Neural cell (in vitro differentiated cells): ENCODE data around the gene TRAM2. TPM values are rescaled to one million over a fixed set of nuclear protein-coding genes. Genes with fewer than 3 reads are reported as not detected.

Experiments used
- H2AFZ ChIP-seq: fragments of 200-600, 300-800 bp; sonication (generic), shearing (Covaris generic); 2 replicates; pipeline ENCODE4 v1.6.0; 2014; ENCODE audit warnings: low read depth, mild to moderate bottlenecking, antibody characterized with exemption, low read length, moderate library complexity
- H3F3A ChIP-seq: fragments of 200-600 bp; shearing (Covaris generic); 2 replicates; pipeline ENCODE4 v1.6.1; 2016; ENCODE audit warnings: mild to moderate bottlenecking, moderate library complexity, mixed read lengths, antibody characterized with exemption, low read length; ENCODE audit not compliant: insufficient read depth, poor library complexity, severe bottlenecking
- H3K27ac ChIP-seq: fragments of 200-600, 300-800 bp; sonication (generic), shearing (Covaris generic); 2 replicates; pipeline ENCODE4 v1.5.1; 2014; ENCODE audit warnings: mild to moderate bottlenecking, low read length, moderate library complexity
- H3K27me3 ChIP-seq: fragments of 300-800, 200-600 bp; sonication (generic), shearing (Covaris generic); 2 replicates; pipeline ENCODE4 v1.6.0; 2014; ENCODE audit warnings: mild to moderate bottlenecking, low read depth, low read length, moderate library complexity; ENCODE audit not compliant: insufficient read depth
- H3K36me3 ChIP-seq: fragments of 300-800, 200-600 bp; sonication (generic), shearing (Covaris generic); 2 replicates; pipeline ENCODE4 v1.5.1; 2014; ENCODE audit warnings: mild to moderate bottlenecking, antibody characterized with exemption, low read length, moderate library complexity; ENCODE audit not compliant: insufficient read depth
- H3K4me2 ChIP-seq: fragments of 300-800, 200-600 bp; sonication (generic), shearing (Covaris generic); 2 replicates; pipeline ENCODE4 v1.6.0; 2014; ENCODE audit warnings: mild to moderate bottlenecking, low read length
- H3K4me3 ChIP-seq: fragments of 300-800, 200-600 bp; sonication (generic), shearing (Covaris generic); 2 replicates; pipeline ENCODE4 v1.5.1; 2014; ENCODE audit warnings: mild to moderate bottlenecking, low read length, moderate library complexity
- H3K79me2 ChIP-seq: fragments of 200-600 bp; shearing (Covaris generic); replicated peaks from 2 replicates; pipeline ENCODE4 v1.6.0; 2014; ENCODE audit warnings: mild to moderate bottlenecking, low read length, moderate library complexity; ENCODE audit not compliant: insufficient read depth
- H3K9ac ChIP-seq: fragments of 300-800, 200-600 bp; sonication (generic), shearing (Covaris generic); 2 replicates; pipeline ENCODE4 v1.6.1; 2016; ENCODE audit warnings: mild to moderate bottlenecking, low read length, mixed read lengths
- H3K9me2 ChIP-seq: fragments of 200-600 bp; shearing (Covaris generic); 2 replicates; pipeline ENCODE4 v1.6.1; 2016; ENCODE audit warnings: mild to moderate bottlenecking, low read length, mixed read lengths; ENCODE audit not compliant: insufficient read depth
- H3K9me3 ChIP-seq: fragments of 200-600, 300-800 bp; sonication (generic), shearing (Covaris generic); 2 replicates; pipeline ENCODE4 v1.6.1; 2016; ENCODE audit warnings: mild to moderate bottlenecking, mixed run types, low read length, moderate library complexity, mixed read lengths
- H4K20me1 ChIP-seq: fragments of 200-600 bp; shearing (Covaris generic); 2 replicates; pipeline ENCODE4 v1.6.1; 2016; ENCODE audit warnings: mild to moderate bottlenecking, mixed run types; ENCODE audit not compliant: insufficient read depth
- EP300 ChIP-seq: fragments of 450-650 bp; conservative IDR thresholded peaks from 2 replicates; pipeline ENCODE4 v1.6.1; 2014; ENCODE audit warnings: antibody characterized with exemption, mild to moderate bottlenecking, moderate library complexity; ENCODE audit not compliant: poor library complexity, severe bottlenecking
- EZH2 ChIP-seq: fragments of 200-600, 300-800 bp; shearing (Covaris generic), sonication (generic); IDR thresholded peaks from 2 replicates; pipeline ENCODE4 v1.6.1; 2014; ENCODE audit warnings: antibody characterized with exemption, low read length, borderline replicate concordance, mild to moderate bottlenecking; ENCODE audit not compliant: insufficient read depth, poor library complexity, severe bottlenecking
- MXI1 ChIP-seq: fragments of 450-650 bp; conservative IDR thresholded peaks from 2 replicates; pipeline ENCODE4 v1.6.1; 2014; ENCODE audit warnings: antibody characterized with exemption, mild to moderate bottlenecking; ENCODE audit not compliant: poor library complexity, severe bottlenecking
- POLR2AphosphoS5 ChIP-seq: IDR thresholded peaks from 2 replicates; pipeline ENCODE4 v1.6.1; 2012
- RAD21 ChIP-seq: fragments of 450-650 bp; conservative IDR thresholded peaks from 2 replicates; pipeline ENCODE4 v1.6.1; 2014; ENCODE audit warnings: antibody characterized with exemption, mild to moderate bottlenecking, moderate library complexity
- SMC3 ChIP-seq: fragments of 450-650 bp; conservative IDR thresholded peaks from 2 replicates; pipeline ENCODE4 v1.6.1; 2014; ENCODE audit warnings: antibody characterized with exemption, mild to moderate bottlenecking, moderate library complexity; ENCODE audit not compliant: poor library complexity
- TAF1 ChIP-seq: IDR thresholded peaks from 2 replicates; pipeline ENCODE4 v1.6.1; 2012; ENCODE audit warnings: low read depth
- polyA plus RNA-seq: library from polyadenylated mRNA; depleted of rRNA; stranded (reverse); fragments of >200 nt; gene quantifications from 2 replicates; pipeline ENCODE4 v1.2.3, GENCODE V29; 2014
- TF ChIP-seq, protein P1 (sequence below): fragments of 450-650 bp; IDR thresholded peaks from 2 replicates; pipeline ENCODE4 v1.5.1; 2014; ENCODE audit warnings: antibody characterized with exemption, mild to moderate bottlenecking, moderate library complexity; ENCODE audit not compliant: poor library complexity, severe bottlenecking
- TF ChIP-seq, protein P2 (sequence below): IDR thresholded peaks from 2 replicates; pipeline ENCODE4 v1.6.1; 2012; ENCODE audit warnings: borderline replicate concordance

The TRAM2 gene
- polyA plus RNA-seq, 1 donor from 2014 or later, result 0.41 TPM

DNA sequence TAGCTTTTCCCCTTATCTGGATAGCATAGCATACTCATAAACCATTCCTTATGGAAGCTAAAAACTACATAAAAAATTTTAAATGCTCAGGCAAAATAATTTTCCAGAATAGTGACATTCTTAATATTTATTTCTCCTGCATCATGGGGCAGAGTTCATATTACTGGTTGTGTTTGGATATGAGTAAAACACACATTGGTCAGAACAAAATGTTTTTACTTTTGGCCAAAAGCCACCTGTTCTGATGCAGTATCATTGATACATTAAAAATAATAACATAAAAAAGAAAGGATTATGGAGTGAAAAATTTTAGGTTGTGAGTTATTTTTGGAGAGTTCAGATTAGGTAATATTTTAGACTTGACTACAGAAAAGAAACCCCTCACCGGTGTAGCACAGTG, 33.6 kb downstream of the TRAM2 start:
- H3K9me3 ChIP-seq, result no peaks in the 10 kb centered on the region
- H2AFZ ChIP-seq, result no peak overlapping the region
- H3K4me3 ChIP-seq, result no peak overlapping the region
- no peaks in the 10 kb centered on the region for H3K79me2 ChIP-seq
- TF ChIP-seq TAF1 (no peak), MXI1 (no peak), EP300 (no peak), EZH2 (no peak), RAD21 (no peak), POLR2AphosphoS5 (no peak), SMC3 (no peak)
- TF ChIP-seq, protein P1, sequence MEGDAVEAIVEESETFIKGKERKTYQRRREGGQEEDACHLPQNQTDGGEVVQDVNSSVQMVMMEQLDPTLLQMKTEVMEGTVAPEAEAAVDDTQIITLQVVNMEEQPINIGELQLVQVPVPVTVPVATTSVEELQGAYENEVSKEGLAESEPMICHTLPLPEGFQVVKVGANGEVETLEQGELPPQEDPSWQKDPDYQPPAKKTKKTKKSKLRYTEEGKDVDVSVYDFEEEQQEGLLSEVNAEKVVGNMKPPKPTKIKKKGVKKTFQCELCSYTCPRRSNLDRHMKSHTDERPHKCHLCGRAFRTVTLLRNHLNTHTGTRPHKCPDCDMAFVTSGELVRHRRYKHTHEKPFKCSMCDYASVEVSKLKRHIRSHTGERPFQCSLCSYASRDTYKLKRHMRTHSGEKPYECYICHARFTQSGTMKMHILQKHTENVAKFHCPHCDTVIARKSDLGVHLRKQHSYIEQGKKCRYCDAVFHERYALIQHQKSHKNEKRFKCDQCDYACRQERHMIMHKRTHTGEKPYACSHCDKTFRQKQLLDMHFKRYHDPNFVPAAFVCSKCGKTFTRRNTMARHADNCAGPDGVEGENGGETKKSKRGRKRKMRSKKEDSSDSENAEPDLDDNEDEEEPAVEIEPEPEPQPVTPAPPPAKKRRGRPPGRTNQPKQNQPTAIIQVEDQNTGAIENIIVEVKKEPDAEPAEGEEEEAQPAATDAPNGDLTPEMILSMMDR, result no peak
- TF ChIP-seq, protein P2, sequence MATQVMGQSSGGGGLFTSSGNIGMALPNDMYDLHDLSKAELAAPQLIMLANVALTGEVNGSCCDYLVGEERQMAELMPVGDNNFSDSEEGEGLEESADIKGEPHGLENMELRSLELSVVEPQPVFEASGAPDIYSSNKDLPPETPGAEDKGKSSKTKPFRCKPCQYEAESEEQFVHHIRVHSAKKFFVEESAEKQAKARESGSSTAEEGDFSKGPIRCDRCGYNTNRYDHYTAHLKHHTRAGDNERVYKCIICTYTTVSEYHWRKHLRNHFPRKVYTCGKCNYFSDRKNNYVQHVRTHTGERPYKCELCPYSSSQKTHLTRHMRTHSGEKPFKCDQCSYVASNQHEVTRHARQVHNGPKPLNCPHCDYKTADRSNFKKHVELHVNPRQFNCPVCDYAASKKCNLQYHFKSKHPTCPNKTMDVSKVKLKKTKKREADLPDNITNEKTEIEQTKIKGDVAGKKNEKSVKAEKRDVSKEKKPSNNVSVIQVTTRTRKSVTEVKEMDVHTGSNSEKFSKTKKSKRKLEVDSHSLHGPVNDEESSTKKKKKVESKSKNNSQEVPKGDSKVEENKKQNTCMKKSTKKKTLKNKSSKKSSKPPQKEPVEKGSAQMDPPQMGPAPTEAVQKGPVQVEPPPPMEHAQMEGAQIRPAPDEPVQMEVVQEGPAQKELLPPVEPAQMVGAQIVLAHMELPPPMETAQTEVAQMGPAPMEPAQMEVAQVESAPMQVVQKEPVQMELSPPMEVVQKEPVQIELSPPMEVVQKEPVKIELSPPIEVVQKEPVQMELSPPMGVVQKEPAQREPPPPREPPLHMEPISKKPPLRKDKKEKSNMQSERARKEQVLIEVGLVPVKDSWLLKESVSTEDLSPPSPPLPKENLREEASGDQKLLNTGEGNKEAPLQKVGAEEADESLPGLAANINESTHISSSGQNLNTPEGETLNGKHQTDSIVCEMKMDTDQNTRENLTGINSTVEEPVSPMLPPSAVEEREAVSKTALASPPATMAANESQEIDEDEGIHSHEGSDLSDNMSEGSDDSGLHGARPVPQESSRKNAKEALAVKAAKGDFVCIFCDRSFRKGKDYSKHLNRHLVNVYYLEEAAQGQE, result no peak
- H3K9me2 ChIP-seq, result no peaks in the 10 kb centered on the region
- H3F3A ChIP-seq, result no peaks in the 10 kb centered on the region
- no peak overlapping the region for H3K9ac ChIP-seq
- no peaks in the 10 kb centered on the region for H3K36me3 ChIP-seq
- no peak overlapping the region for H3K4me2 ChIP-seq
- no peaks in the 10 kb centered on the region for H3K27me3 ChIP-seq
- H3K27ac ChIP-seq, result no peak overlapping the region
- H4K20me1 ChIP-seq, result no peaks in the 10 kb centered on the region

DNA sequence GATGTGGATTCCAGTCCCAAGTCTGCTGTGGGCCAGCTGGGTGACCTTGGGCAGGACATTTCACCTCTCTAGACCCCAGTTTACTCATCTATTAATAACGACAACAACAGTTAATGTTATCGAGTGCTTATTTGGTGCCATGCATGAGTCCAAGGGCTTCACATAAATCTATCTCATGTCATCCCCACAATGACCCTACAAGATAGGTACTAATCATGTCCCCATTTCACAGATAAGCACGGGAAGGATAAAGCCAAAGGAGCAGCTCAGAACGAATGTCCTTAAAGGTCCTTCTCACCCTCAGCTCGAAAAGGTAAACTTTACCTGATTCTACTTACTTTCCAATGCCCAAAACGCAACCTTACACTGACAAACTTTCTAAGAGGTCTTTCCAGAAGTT, 35.7 kb downstream of the TRAM2 start:
- H3K27ac ChIP-seq, result no peak overlapping the region
- H3F3A ChIP-seq, result no peaks in the 10 kb centered on the region
- no peak overlapping the region for H2AFZ ChIP-seq
- no peak for TF ChIP-seq SMC3
- TF ChIP-seq MXI1, result no peak
- no peak for TF ChIP-seq POLR2AphosphoS5
- TF ChIP-seq EZH2, result no peak
- TF ChIP-seq, protein P1, result no peak
- TF ChIP-seq, protein P2, result no peak
- TF ChIP-seq TAF1, result no peak
- TF ChIP-seq EP300, result no peak
- TF ChIP-seq RAD21, result no peak
- no peaks in the 10 kb centered on the region for H3K9me3 ChIP-seq
- H3K4me3 ChIP-seq, result no peak overlapping the region
- H3K4me2 ChIP-seq, result no peak overlapping the region
- no peaks in the 10 kb centered on the region for H3K36me3 ChIP-seq
- H3K9ac ChIP-seq, result no peak overlapping the region
- H3K9me2 ChIP-seq, result no peaks in the 10 kb centered on the region
- H3K79me2 ChIP-seq, result no peaks in the 10 kb centered on the region
- no peaks in the 10 kb centered on the region for H4K20me1 ChIP-seq
- no peaks in the 10 kb centered on the region for H3K27me3 ChIP-seq
